Parathyroid adenoma (tissue), 2 donors: ENCODE results near the gene PIK3C2G.

Experiments
- H2AFZ ChIP-seq: fragments of 300-600 bp; sonication (generic); one replicate; pipeline ENCODE4 v1.7.0; 2017; ENCODE audit warnings: antibody characterized with exemption, mild to moderate bottlenecking
- H3K27ac ChIP-seq: fragments of 300-600 bp; sonication (generic); one replicate; pipeline ENCODE4 v1.7.0; 2017
- H3K27me3 ChIP-seq: fragments of 300-600 bp; sonication (generic); one replicate; pipeline ENCODE4 v1.7.0; 2017; ENCODE audit warnings: low read length; ENCODE audit not compliant: control insufficient read depth, insufficient read depth
- H3K36me3 ChIP-seq: fragments of 300-600 bp; sonication (generic); one replicate; pipeline ENCODE4 v1.7.0; 2017; ENCODE audit warnings: low read length; ENCODE audit not compliant: control insufficient read depth, insufficient read depth
- H3K4me1 ChIP-seq: fragments of 300-600 bp; sonication (generic); one replicate; pipeline ENCODE4 v1.7.0; 2017; ENCODE audit warnings: control low read depth
- H3K4me2 ChIP-seq: fragments of 300-600 bp; sonication (generic); one replicate; pipeline ENCODE4 v1.7.0; 2017; ENCODE audit warnings: low read length
- H3K4me3 ChIP-seq: fragments of 300-600 bp; sonication (generic); one replicate; pipeline ENCODE4 v1.7.0; 2017; ENCODE audit warnings: low read depth, low read length
- H3K79me2 ChIP-seq: fragments of 300-600 bp; sonication (generic); one replicate; pipeline ENCODE4 v1.7.0; 2017; ENCODE audit warnings: control low read depth
- H3K9ac ChIP-seq: fragments of 300-600 bp; sonication (generic); one replicate; pipeline ENCODE4 v1.7.0; 2017; ENCODE audit warnings: mild to moderate bottlenecking
- H3K9me3 ChIP-seq: fragments of 300-600 bp; sonication (generic); one replicate; pipeline ENCODE4 v1.7.0; 2017; ENCODE audit warnings: low read length; ENCODE audit not compliant: control insufficient read depth
- TF ChIP-seq, protein P1 (sequence below): fragments of 300-600 bp; sonication (generic); IDR thresholded peaks from one replicate; pipeline ENCODE4 v1.7.0; 2017; ENCODE audit warnings: antibody characterized with exemption, mild to moderate bottlenecking
- donor health status: primary hyperparathyroidism.

The PIK3C2G gene

GRCh38 chr12:18239526-18239925 lies 21.8 kb upstream of the PIK3C2G start:
- no peak overlapping the region for H3K4me3 ChIP-seq
- TF ChIP-seq, protein P1, sequence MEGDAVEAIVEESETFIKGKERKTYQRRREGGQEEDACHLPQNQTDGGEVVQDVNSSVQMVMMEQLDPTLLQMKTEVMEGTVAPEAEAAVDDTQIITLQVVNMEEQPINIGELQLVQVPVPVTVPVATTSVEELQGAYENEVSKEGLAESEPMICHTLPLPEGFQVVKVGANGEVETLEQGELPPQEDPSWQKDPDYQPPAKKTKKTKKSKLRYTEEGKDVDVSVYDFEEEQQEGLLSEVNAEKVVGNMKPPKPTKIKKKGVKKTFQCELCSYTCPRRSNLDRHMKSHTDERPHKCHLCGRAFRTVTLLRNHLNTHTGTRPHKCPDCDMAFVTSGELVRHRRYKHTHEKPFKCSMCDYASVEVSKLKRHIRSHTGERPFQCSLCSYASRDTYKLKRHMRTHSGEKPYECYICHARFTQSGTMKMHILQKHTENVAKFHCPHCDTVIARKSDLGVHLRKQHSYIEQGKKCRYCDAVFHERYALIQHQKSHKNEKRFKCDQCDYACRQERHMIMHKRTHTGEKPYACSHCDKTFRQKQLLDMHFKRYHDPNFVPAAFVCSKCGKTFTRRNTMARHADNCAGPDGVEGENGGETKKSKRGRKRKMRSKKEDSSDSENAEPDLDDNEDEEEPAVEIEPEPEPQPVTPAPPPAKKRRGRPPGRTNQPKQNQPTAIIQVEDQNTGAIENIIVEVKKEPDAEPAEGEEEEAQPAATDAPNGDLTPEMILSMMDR: no peak
- no peaks in the 10 kb centered on the region for H3K27me3 ChIP-seq
- H3K4me1 ChIP-seq: no peaks in the 10 kb centered on the region
- H3K36me3 ChIP-seq: no peaks in the 10 kb centered on the region
- H3K9me3 ChIP-seq: no peaks in the 10 kb centered on the region
- H2AFZ ChIP-seq: no peak overlapping the region
- H3K4me2 ChIP-seq: no peak overlapping the region
- H3K9ac ChIP-seq: no peak overlapping the region
- no peaks in the 10 kb centered on the region for H3K79me2 ChIP-seq
- no peak overlapping the region for H3K27ac ChIP-seq

DNA sequence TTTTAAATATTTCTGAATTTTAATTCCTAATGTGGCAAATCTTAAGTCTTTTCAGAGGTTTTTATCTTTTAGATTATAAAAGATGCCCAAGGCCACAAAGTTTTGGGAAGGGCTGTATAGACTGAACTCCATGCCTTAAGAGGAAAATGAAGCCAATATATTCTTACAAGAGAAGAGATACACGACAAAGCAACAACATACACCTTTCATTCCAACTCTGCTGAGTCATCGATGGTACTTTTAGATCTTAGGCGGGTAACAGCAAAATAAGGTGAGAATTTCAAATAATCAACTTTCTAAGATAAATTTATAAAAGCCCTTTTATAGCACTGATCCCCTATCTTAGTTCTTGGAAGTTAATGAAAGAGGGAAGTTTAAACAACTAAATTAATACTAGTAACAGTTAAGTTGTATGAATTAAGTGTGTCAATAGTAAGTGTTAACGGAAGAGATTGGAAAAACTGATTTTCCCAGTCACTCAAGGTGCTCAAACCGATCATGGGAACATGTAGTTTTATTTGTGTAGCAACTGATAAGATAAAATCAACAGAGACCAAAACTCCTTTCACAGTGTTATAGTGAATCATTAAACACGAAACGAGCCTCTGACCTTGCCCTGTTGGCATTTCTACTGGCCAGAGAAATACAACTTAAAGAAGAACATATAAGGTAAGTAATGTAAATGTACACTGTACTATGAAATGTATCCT lies 18.8 kb upstream of the PIK3C2G start:
- H3K9me3 ChIP-seq: no peaks in the 10 kb centered on the region
- H3K36me3 ChIP-seq: no peaks in the 10 kb centered on the region
- TF ChIP-seq, protein P1: no peak
- no peaks in the 10 kb centered on the region for H3K27me3 ChIP-seq
- no peak overlapping the region for H3K4me2 ChIP-seq
- no peak overlapping the region for H3K4me3 ChIP-seq
- H2AFZ ChIP-seq: no peak overlapping the region
- H3K79me2 ChIP-seq: no peaks in the 10 kb centered on the region
- no peak overlapping the region for H3K9ac ChIP-seq
- no peaks in the 10 kb centered on the region for H3K4me1 ChIP-seq
- H3K27ac ChIP-seq: no peak overlapping the region

- no peaks in the 10 kb centered on the region for H3K9me3 ChIP-seq
- H3K27ac ChIP-seq: no peak overlapping the region
- H3K4me3 ChIP-seq: no peak overlapping the region
- no peaks in the 10 kb centered on the region for H3K4me1 ChIP-seq
- H3K27me3 ChIP-seq: no peaks in the 10 kb centered on the region
- H3K79me2 ChIP-seq: no peaks in the 10 kb centered on the region
- TF ChIP-seq, protein P1: no peak
- no peak overlapping the region for H3K4me2 ChIP-seq
- H3K36me3 ChIP-seq: no peaks in the 10 kb centered on the region
- no peak overlapping the region for H2AFZ ChIP-seq
- H3K9ac ChIP-seq: no peak overlapping the region
These were observed 18.1 kb upstream of the PIK3C2G start for GRCh38 chr12:18243238-18243637.

- TF ChIP-seq, protein P1: no peak
- no peak overlapping the region for H3K9ac ChIP-seq
These were observed 15.3 kb upstream of the PIK3C2G start for GRCh38 chr12:18246066-18246465.

GRCh38 chr12:18250313-18250916 lies 10.9 kb upstream of the PIK3C2G start:
- no peaks in the 10 kb centered on the region for H3K4me1 ChIP-seq
- H3K4me3 ChIP-seq: no peak overlapping the region
- no peaks in the 10 kb centered on the region for H3K27me3 ChIP-seq
- no peaks in the 10 kb centered on the region for H3K79me2 ChIP-seq
- no peaks in the 10 kb centered on the region for H3K9me3 ChIP-seq
- no peak overlapping the region for H2AFZ ChIP-seq
- H3K27ac ChIP-seq: no peak overlapping the region
- no peaks in the 10 kb centered on the region for H3K36me3 ChIP-seq
- no peak overlapping the region for H3K4me2 ChIP-seq
- no peak overlapping the region for H3K9ac ChIP-seq
- TF ChIP-seq, protein P1: peak; percentile 52

More at GRCh38 chr12:18246066-18246465, 15.3 kb upstream of the PIK3C2G start:
- no peaks in the 10 kb centered on the region for H3K27me3 ChIP-seq
- no peak overlapping the region for H2AFZ ChIP-seq
- no peak overlapping the region for H3K4me3 ChIP-seq
- no peaks in the 10 kb centered on the region for H3K4me1 ChIP-seq
- no peaks in the 10 kb centered on the region for H3K36me3 ChIP-seq
- no peaks in the 10 kb centered on the region for H3K79me2 ChIP-seq
- H3K27ac ChIP-seq: no peak overlapping the region
- H3K9me3 ChIP-seq: no peaks in the 10 kb centered on the region
- H3K4me2 ChIP-seq: no peak overlapping the region
